HG03159 (cell line): ENCODE measurements around the gene RNF10.
"Not testable (repeated sequence)": the region's sequence is repeated elsewhere in the genome, so short reads cannot be mapped to it uniquely, and the experiment has no call there.

ENCODE experiments used
- ATAC-seq: cut with Tn5 transposase; IDR thresholded peaks from one replicate; pipeline ENCODE4 v1.9.1; 2021; ENCODE audit warnings: mild to moderate bottlenecking, moderate library complexity; ENCODE audit not compliant: unreplicated experiment

The RNF10 gene

DNA sequence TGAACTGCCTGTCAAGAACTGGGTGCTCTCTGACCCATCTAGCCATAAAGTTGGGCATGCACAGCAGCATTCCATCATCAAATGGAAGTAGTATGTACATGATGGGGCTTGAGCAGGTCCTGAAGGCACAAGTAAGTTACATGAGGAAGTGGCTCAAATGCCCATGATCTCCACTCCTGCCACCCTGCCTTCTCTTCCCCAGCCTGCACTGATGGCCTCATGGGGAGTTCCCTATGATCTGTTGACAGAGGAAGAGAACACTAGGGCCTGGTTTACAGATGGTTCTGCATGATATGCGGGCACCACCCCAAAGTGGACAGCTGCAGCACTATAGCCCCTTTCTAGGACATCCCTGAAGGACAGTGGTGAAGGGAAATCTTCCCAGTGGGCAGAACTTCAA is 77.4 kb downstream of the RNF10 start:
- not testable (repeated sequence) for ATAC-seq

DNA sequence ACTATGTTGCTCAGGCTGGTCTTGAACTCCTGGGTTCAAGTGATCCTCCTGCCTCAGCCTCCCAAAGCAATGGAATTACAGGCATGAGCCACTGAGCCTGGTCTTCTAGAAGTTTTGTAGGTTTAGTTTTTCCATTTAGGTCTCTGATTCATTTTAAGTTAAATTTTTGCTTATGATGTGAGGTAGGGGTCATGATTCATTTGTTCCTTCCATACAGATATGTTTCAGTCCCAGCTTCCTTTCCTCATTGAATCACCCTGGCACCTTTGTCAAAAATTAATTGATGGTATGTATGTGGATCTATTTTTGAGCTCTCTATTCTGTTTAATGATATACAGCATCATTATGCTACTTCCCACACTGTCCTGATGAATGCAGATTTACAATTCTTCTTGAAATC is 80.7 kb downstream of the RNF10 start:
- no peak for ATAC-seq

DNA sequence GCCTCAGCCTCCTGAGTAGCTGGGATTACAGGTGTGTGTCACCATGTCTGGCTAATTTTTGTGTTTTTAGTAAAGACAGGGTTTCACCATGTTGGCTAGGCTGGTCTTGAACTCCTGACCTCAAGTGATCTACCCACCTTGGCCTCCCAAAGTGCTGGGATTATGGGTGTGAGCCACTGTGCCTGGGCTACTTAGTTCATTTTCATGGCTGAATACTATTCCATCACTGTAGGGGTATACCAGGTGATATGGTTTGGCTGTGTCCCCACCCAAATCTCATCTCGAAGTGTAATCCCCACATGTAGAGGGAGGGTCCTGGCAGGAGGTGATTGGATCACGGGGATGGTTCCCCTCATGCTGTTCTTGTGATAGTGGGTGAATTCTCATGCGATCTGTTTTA is 83.0 kb downstream of the RNF10 start:
- not testable (repeated sequence) for ATAC-seq

DNA sequence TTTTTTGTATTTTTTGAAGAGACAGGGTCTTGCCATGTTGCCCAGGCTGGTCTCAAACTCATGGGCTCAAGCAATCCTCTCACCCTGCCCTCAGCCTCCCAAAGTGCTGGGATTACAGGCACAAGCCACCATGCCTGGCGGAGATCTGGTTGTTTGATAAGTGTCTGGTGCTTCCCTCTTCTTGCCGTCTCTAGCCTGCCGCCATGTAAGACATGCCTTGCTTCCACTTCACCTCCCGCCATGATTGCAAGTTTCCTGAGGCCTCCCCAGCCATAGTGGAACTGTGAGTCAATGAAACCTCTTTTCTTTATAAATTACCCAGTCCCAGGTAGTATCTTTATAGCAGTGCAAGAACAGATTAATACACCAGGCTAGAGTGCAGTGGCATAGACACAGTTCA is 83.6 kb downstream of the RNF10 start:
- not testable (repeated sequence) for ATAC-seq

DNA sequence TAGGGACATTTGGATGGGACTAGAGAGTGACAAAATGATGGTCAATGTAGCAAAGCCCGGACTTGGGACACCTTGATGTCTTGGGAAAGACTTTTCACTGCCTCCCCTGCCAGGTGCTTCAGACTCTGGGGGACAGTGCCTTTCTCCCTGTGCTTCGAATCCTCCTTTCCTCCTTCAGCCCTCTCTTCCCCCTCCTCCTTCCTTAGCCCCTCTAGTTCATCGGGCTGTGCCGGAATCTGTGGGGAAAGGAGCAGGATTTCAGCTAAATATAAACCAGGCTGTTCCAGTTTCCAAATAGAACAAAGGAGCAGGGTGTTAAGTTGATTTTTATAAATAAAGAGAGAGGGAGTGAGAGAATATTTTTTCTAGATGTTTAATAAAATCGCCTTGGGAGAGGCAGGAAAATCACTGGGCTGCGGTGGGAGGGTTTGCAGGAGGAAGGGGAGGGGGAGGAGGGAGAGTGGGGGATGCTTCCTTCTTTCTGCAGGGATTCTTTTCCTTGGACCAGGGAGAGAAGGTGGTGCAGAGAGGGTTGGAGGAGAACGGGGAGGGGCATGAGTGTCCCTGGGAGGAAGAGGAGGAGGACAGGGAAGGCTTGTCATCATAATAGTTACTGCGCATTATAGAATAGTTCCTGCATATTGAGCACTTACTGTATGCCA is 84.9 kb downstream of the RNF10 start:
- no peak for ATAC-seq

DNA sequence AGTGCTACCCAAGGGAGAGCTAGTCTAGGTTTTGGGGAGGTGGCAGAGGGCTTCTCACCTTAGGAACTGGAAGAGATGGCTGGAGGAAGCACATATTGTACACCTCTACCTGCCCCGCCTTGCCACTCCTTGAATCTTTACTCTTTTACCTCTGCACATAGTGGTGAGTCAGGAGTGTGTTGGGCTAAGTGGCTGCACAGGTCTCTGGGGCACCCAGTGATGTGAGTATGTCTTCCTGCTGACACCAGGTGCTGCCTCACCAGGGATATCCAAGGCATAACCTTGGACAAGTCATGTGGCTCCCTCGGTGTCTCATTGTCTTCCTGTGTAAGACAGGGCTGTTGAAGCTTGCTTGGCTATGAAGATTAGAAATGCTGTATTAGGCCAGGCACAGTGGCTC is 86.5 kb downstream of the RNF10 start:
- ATAC-seq, result no peak

DNA sequence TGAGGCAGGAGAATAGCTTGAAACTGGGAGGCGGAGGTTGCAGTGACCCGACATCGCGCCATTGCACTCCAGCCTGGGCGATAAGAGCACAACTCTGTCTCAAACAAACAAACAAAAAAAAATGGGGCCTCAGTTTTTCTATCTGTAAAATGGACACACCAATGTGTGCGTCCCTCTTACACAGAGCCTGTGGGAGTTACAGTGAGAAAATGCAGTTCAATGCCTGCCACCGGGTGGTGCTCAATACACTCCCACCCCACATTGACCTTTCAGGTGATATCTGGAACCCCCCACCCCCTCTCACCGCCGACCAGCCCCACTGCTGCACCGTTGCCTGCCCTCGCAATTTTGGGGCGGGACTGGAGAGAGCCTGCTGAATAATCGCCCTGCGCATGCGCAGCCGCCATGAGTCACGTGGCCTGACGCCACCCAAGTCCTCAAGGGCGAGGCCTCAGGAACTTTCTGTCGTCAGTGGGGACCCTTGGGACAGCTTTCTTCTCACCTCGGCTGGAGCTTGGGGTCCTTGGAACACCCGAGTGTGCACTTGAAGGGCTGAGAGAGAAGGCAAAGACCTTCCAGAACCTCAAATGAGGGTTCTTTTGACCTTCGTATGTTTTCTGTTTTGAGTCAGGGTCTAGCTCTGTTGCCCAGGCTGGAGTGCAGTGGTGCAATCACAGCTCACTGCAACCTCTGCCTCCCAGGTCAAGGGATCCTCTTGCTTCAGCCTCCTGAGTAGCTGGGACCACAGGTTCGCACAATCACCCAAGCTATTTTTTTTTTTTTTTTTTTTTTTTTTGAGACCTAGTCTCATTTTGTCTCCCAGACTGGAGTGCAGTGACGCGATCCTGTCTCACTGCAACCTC is 91.6 kb downstream of the RNF10 start:
- no peak for ATAC-seq
